HCT116 (cell line): ENCODE results near the gene TBXAS1. TPM values are rescaled to one million over a fixed set of nuclear protein-coding genes. Genes with fewer than 3 reads are reported as not detected.

ENCODE experiments used
- ATAC-seq: fragments of 200-7000 bp; cut with Tn5 transposase; 2 replicates; pipeline ENCODE4 v1.9.1; 2020; ENCODE audit warnings: mild to moderate bottlenecking, moderate library complexity
- BruUV-seq: library from RNA; stranded (reverse); fragments of 400-500 nt; replicated peaks from 2 replicates; lab custom pipeline; 2021; lab: Mats Ljungman, UMichigan
- CTCF ChIA-PET: fragments of 300-600 bp; sonication (Branson Sonifier 250); formaldehyde crosslinking; loops from one replicate; lab custom pipeline; 2021; ENCODE audit warnings: antibody characterized with exemption; lab: Charles Lee
- POLR2A ChIA-PET: fragments of 300-600, 350-600 bp; sonication (Branson Sonifier 250); formaldehyde crosslinking; loops from one replicate; lab custom pipeline; 2021; ENCODE audit warnings: antibody characterized with exemption; lab: Charles Lee
- RAD21 ChIA-PET, 2 experiments: fragments of 300-600 bp; sonication (Branson Sonifier 250); formaldehyde crosslinking; loops; one replicate each; lab custom pipeline; 2023; ENCODE audit warnings: low total read pairs in 2 of 2; ENCODE audit not compliant: uncharacterized antibody in 2 of 2, unreplicated experiment in 2 of 2, low non-redundant PET in 1 of 2; lab: Charles Lee
- DNase-seq: peaks from one replicate; pipeline ENCODE4 v3.0.0-alpha.2; 2010; ENCODE audit warnings: low read depth, low spot score
- H2AFZ ChIP-seq: fragments of 200-600 bp; shearing (Covaris generic), sonication (generic); 2 replicates; pipeline ENCODE4 v1.6.1; 2017; ENCODE audit warnings: low read depth, mixed run types, mixed read lengths, antibody characterized with exemption, low read length; ENCODE audit not compliant: poor library complexity, severe bottlenecking
- H3K27ac ChIP-seq: 2 replicates; pipeline ENCODE4 v1.5.1; 2012; ENCODE audit warnings: low read depth, low read length
- H3K27me3 ChIP-seq: fragments of 200-600 bp; sonication (generic); 2 replicates; pipeline ENCODE4 v1.6.1; 2016; ENCODE audit warnings: mixed run types, low read length, mixed read lengths; ENCODE audit not compliant: insufficient read depth
- H3K36me3 ChIP-seq, 2 experiments: fragments of 200-500 bp in 1 of 2; fragments of 200-600 bp in 1 of 2; sonication (Bioruptor generic) in 1 of 2; sonication (generic) in 1 of 2; 2 replicates each; pipeline versions ENCODE4 v1.5.1 to v1.6.1; 2014 to 2016; ENCODE audit warnings: low read length in 2 of 2, inconsistent platforms in 1 of 2, mixed read lengths in 1 of 2, mixed run types in 1 of 2; ENCODE audit not compliant: insufficient read depth in 2 of 2, control insufficient read depth in 1 of 2
- H3K4me1 ChIP-seq, 2 experiments: fragments of 200-600 bp in 1 of 2; sonication (generic) in 1 of 2; 2 replicates each; pipeline versions ENCODE4 v1.5.1 to v1.6.1; 2012 to 2017; ENCODE audit warnings: low read length in 2 of 2, inconsistent platforms in 1 of 2, mild to moderate bottlenecking in 1 of 2, mixed read lengths in 1 of 2, mixed run types in 1 of 2, moderate library complexity in 1 of 2; ENCODE audit not compliant: insufficient read depth in 2 of 2, control insufficient read depth in 1 of 2
- H3K4me2 ChIP-seq: fragments of 200-600 bp; sonication (generic); 2 replicates; pipeline ENCODE4 v1.6.1; 2017; ENCODE audit warnings: mixed run types, low read length, mixed read lengths
- H3K4me3 ChIP-seq, 2 experiments: fragments of 200-600 bp in 1 of 2; sonication (generic) in 1 of 2; replicated peaks in 1 of 2; 2 replicates each; pipeline ENCODE4 v1.5.1; 2011 to 2016; ENCODE audit warnings: low read length in 2 of 2, control low read depth in 1 of 2, low read depth in 1 of 2, mild to moderate bottlenecking in 1 of 2, mixed read lengths in 1 of 2, mixed run types in 1 of 2
- H3K79me2 ChIP-seq: fragments of 200-600 bp; sonication (generic); 2 replicates; pipeline ENCODE4 v1.6.1; 2017; ENCODE audit warnings: mild to moderate bottlenecking, mixed run types, low read length, moderate library complexity, mixed read lengths; ENCODE audit not compliant: insufficient read depth
- H3K9ac ChIP-seq: fragments of 200-600 bp; sonication (generic); 2 replicates; pipeline ENCODE4 v1.6.1; 2016; ENCODE audit warnings: low read length, mixed read lengths
- H3K9me2 ChIP-seq: fragments of 200-600 bp; sonication (generic), shearing (Covaris generic); 2 replicates; pipeline ENCODE4 v1.6.1; 2017; ENCODE audit warnings: mixed run types, mild to moderate bottlenecking, moderate library complexity; ENCODE audit not compliant: insufficient read depth
- H3K9me3 ChIP-seq, 2 experiments: fragments of 200-500 bp in 1 of 2; fragments of 200-600 bp in 1 of 2; sonication (Bioruptor generic) in 1 of 2; sonication (generic) in 1 of 2; 2 replicates each; pipeline ENCODE4 v1.6.1; 2014 to 2017; ENCODE audit warnings: low read length in 2 of 2, mixed read lengths in 2 of 2, inconsistent platforms in 1 of 2, low read depth in 1 of 2, mild to moderate bottlenecking in 1 of 2, mixed run types in 1 of 2, moderate library complexity in 1 of 2; ENCODE audit not compliant: control insufficient read depth in 1 of 2, insufficient read depth in 1 of 2
- H4K20me1 ChIP-seq: fragments of 200-600 bp; sonication (generic), shearing (Covaris generic); 2 replicates; pipeline ENCODE4 v1.6.1; 2017; ENCODE audit warnings: mixed run types, mild to moderate bottlenecking, moderate library complexity; ENCODE audit not compliant: insufficient read depth
- CBX3 ChIP-seq: IDR thresholded peaks from 2 replicates; pipeline ENCODE4 v1.6.1; 2012; ENCODE audit warnings: low read depth
- CEBPB ChIP-seq: IDR thresholded peaks from 2 replicates; pipeline ENCODE4 v1.6.1; 2012; ENCODE audit warnings: low read depth
- ELF1 ChIP-seq: IDR thresholded peaks from 2 replicates; pipeline ENCODE4 v1.6.1; 2012; ENCODE audit warnings: low read depth, borderline replicate concordance
- EZH2 ChIP-seq: fragments of 200-600 bp; sonication (generic); IDR thresholded peaks from 2 replicates; pipeline ENCODE4 v1.6.1; 2017; ENCODE audit warnings: antibody characterized with exemption, mixed run types
- FOSL1 ChIP-seq: IDR thresholded peaks from 2 replicates; pipeline ENCODE4 v1.6.1; 2012; ENCODE audit warnings: low read depth
- POLR2A ChIP-seq: IDR thresholded peaks from 2 replicates; pipeline ENCODE4 v1.7.0; 2011; ENCODE audit warnings: borderline replicate concordance; ENCODE audit not compliant: insufficient read depth, insufficient read length; ENCODE audit errors: extremely low read depth
- POLR2AphosphoS5 ChIP-seq: IDR thresholded peaks from 2 replicates; pipeline ENCODE4 v1.6.1; 2011; ENCODE audit warnings: mild to moderate bottlenecking, low read depth, low read length, moderate library complexity
- RAD21 ChIP-seq: IDR thresholded peaks from 2 replicates; pipeline ENCODE4 v1.6.1; 2012; ENCODE audit warnings: low read depth, mild to moderate bottlenecking
- SIN3A ChIP-seq: IDR thresholded peaks from 2 replicates; pipeline ENCODE4 v1.6.1; 2012; ENCODE audit warnings: low read depth
- SP1 ChIP-seq: IDR thresholded peaks from 2 replicates; pipeline ENCODE4 v1.6.1; 2012; ENCODE audit warnings: low read depth
- SRF ChIP-seq: IDR thresholded peaks from 2 replicates; pipeline ENCODE4 v1.6.1; 2012; ENCODE audit warnings: low read depth
- TCF7L2 ChIP-seq: IDR thresholded peaks from 2 replicates; pipeline ENCODE4 v1.7.0; 2011; ENCODE audit warnings: borderline replicate concordance, inconsistent platforms; ENCODE audit not compliant: insufficient read depth, insufficient read length; ENCODE audit errors: extremely low read depth
- YY1 ChIP-seq: IDR thresholded peaks from 2 replicates; pipeline ENCODE4 v1.6.1; 2011; ENCODE audit warnings: low read length, low read depth, moderate library complexity, mild to moderate bottlenecking; ENCODE audit not compliant: insufficient replicate concordance; ENCODE audit errors: extremely low read depth
- ZFX ChIP-seq: fragments of 450-650 bp; IDR thresholded peaks from 2 replicates; pipeline ENCODE4 v1.6.1; 2017
- ZNF274 ChIP-seq: fragments of 200-500 bp; sonication (Bioruptor generic); IDR thresholded peaks from 2 replicates; pipeline ENCODE4 v1.6.1; 2014; ENCODE audit warnings: mild to moderate bottlenecking, low read depth, low read length, inconsistent platforms
- intact Hi-C: fragments of 100-400 bp; cut with micrococcal nuclease; formaldehyde crosslinking; loops from 2 replicates; pipeline ENCODE4 v1.10.0; 2022
- total RNA-seq: library from RNA; stranded (reverse); gene quantifications from one replicate; pipeline ENCODE4 v1.2.1, GENCODE V29; 2021; ENCODE audit not compliant: unreplicated experiment
- TF ChIP-seq, protein P1 (sequence below): IDR thresholded peaks from 2 replicates; pipeline ENCODE4 v1.6.1; 2012
- TF ChIP-seq, protein P2 (sequence below): IDR thresholded peaks from 2 replicates; pipeline ENCODE4 v1.6.1; 2012; ENCODE audit warnings: low read depth

TBXAS1 gene
- total RNA-seq, 1 experiment from 2014 or later = 1.4 TPM

DNA sequence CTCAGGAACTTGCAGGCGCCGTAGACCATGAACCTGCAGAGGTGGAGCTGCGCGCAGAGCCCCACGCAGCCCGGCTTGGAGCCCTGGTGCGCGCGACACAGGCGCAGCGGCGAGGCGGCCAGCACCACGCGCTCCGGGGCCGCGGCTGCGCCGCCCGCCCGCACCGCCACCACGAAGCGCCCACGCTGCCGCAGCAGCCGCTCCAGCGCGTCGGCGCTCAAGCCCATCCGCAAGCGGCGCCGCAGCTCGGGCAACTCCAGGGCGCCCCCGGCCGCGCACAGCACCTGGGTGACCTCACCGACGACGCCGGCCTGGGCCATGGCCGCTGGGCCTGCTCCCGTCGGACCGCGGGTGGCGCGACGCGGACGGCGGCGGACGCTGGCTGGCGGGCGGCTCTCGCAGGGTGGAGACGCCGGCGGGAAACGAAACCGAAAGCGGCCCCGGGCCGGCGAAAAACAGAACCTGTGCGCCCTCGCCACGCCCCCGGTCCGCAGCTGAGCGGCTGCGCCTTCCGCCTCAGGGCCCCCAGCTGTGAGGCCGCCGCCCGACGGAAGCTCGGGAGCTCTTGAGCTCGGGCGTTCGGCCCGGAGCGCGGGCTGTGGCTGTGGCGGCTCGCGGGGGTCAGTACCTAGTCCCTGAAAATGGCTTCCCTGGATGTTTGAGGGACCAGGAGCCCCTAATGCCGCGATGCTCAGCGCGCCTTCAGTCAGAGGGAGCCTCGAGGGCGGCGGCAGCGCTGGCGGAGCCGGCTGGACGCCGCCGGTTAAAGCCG, 233.7 kb downstream of the TBXAS1 start, which contains the start of gene PARP12 (continued):
- no peak for TF ChIP-seq SRF
- no peak for TF ChIP-seq ZNF274
- TF ChIP-seq TCF7L2 = peak; percentile 59
- no peak for TF ChIP-seq RAD21

DNA sequence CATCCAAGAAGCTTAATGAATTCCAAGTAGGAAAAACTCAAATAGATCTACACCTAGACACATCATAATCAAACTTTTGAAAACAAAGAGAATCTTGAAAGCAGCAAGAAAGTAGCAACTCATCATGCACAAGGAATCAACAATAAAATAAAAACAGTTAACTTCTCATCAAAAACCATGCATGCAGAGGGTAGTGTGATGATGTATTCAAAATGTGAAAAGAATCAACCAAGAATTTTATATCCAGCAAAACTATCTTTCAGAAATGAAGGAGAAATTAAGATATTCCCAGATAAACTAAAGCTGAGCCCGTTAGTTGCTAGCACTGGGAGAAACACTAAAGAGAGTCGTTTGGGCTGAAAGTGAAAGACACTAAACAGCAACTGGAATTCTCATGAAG, 238.0 kb downstream of the TBXAS1 start:
- no peak for TF ChIP-seq FOSL1
- no peak for TF ChIP-seq RAD21
- no peak for TF ChIP-seq SP1
- TF ChIP-seq SIN3A = no peak
- TF ChIP-seq, protein P1, sequence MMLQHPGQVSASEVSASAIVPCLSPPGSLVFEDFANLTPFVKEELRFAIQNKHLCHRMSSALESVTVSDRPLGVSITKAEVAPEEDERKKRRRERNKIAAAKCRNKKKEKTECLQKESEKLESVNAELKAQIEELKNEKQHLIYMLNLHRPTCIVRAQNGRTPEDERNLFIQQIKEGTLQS = no peak
- TF ChIP-seq, protein P2, sequence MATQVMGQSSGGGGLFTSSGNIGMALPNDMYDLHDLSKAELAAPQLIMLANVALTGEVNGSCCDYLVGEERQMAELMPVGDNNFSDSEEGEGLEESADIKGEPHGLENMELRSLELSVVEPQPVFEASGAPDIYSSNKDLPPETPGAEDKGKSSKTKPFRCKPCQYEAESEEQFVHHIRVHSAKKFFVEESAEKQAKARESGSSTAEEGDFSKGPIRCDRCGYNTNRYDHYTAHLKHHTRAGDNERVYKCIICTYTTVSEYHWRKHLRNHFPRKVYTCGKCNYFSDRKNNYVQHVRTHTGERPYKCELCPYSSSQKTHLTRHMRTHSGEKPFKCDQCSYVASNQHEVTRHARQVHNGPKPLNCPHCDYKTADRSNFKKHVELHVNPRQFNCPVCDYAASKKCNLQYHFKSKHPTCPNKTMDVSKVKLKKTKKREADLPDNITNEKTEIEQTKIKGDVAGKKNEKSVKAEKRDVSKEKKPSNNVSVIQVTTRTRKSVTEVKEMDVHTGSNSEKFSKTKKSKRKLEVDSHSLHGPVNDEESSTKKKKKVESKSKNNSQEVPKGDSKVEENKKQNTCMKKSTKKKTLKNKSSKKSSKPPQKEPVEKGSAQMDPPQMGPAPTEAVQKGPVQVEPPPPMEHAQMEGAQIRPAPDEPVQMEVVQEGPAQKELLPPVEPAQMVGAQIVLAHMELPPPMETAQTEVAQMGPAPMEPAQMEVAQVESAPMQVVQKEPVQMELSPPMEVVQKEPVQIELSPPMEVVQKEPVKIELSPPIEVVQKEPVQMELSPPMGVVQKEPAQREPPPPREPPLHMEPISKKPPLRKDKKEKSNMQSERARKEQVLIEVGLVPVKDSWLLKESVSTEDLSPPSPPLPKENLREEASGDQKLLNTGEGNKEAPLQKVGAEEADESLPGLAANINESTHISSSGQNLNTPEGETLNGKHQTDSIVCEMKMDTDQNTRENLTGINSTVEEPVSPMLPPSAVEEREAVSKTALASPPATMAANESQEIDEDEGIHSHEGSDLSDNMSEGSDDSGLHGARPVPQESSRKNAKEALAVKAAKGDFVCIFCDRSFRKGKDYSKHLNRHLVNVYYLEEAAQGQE = no peak
- no peak for TF ChIP-seq CEBPB
- no peak for TF ChIP-seq SRF
- TF ChIP-seq POLR2AphosphoS5 = no peak
- no peak for TF ChIP-seq YY1
- TF ChIP-seq ZFX = no peak
- no peak for TF ChIP-seq CBX3
- no peak for TF ChIP-seq POLR2A
- no peak for TF ChIP-seq ELF1
- TF ChIP-seq EZH2 = no peak
- H3K9me2 ChIP-seq = no peaks in the 10 kb centered on the region
- H3K9ac ChIP-seq = no peak overlapping the region
- no peaks in the 10 kb centered on the region for H3K27me3 ChIP-seq
- H3K4me3 ChIP-seq = no peak overlapping the region
- RAD21 ChIA-PET = no interaction called here
- peaks cover under 1% of the 10 kb centered on the region; the same call in 1 of the 2 replicates for H3K79me2 ChIP-seq
- no peak overlapping the region for H3K27ac ChIP-seq
- H3K9me3 ChIP-seq = peaks cover 0 to 9% of the 10 kb centered on the region in 2 experiments; a peak in 1 of 4 replicates
- H3K4me2 ChIP-seq = no peak overlapping the region
- no TSS peak for BruUV-seq
- CTCF ChIA-PET = no interaction called here
- H4K20me1 ChIP-seq = no peaks in the 10 kb centered on the region
- ATAC-seq (no peak), DNase-seq (no peak)
- POLR2A ChIA-PET = no interaction called here
- H3K36me3 ChIP-seq = no peaks in the 10 kb centered on the region
- no peak overlapping the region for H2AFZ ChIP-seq
- peaks cover 6 to 15% of the 10 kb centered on the region in 2 experiments; a peak in 3 of 4 replicates for H3K4me1 ChIP-seq
- intact Hi-C loops = no loop called here
